Vagina (tissue), 2 donors: ENCODE measurements around the gene CXCR6. TPM values are rescaled to one million over a fixed set of nuclear protein-coding genes. Genes with fewer than 3 reads are reported as not detected.

Experiments used
- DNase-seq, 2 donors: peaks; one replicate each; pipeline ENCODE4 v3.0.0-alpha.2; 2017; ENCODE audit errors: extremely low spot score in 2 of 2
- H3K27ac ChIP-seq: fragments of 200-600 bp; sonication (generic); one replicate; pipeline ENCODE4 v1.5.1; 2019
- H3K27me3 ChIP-seq: fragments of 200-600 bp; sonication (generic); one replicate; pipeline ENCODE4 v1.5.1; 2019
- H3K36me3 ChIP-seq, 2 donors: fragments of 200-600 bp; sonication (generic); one replicate each; pipeline ENCODE4 v1.5.1; 2017 to 2019
- H3K4me1 ChIP-seq: fragments of 200-600 bp; sonication (generic); one replicate; pipeline ENCODE4 v1.5.1; 2019
- H3K4me3 ChIP-seq, 2 donors: fragments of 200-600 bp; sonication (generic); 1 replicate in 1 of 2; 2 replicates in 1 of 2; pipeline ENCODE4 v1.5.1; 2016 to 2019
- H3K9me3 ChIP-seq: fragments of 200-600 bp; sonication (generic); one replicate; pipeline ENCODE4 v1.5.1; 2019
- CTCF ChIP-seq, 3 experiments: fragments of 450-650 bp in 2 of 3; fragments of 200-600 bp in 1 of 3; sonication (generic) in 1 of 3; IDR thresholded peaks; one replicate each; pipeline ENCODE4 v1.5.1; 2017 to 2019; ENCODE audit warnings: antibody characterized with exemption in 3 of 3, mild to moderate bottlenecking in 2 of 3, moderate library complexity in 2 of 3
- POLR2A ChIP-seq, 2 donors: fragments of 450-650 bp; IDR thresholded peaks; one replicate each; pipeline ENCODE4 v1.6.1; 2017; ENCODE audit warnings: antibody characterized with exemption in 2 of 2, mild to moderate bottlenecking in 2 of 2, moderate library complexity in 2 of 2
- POLR2AphosphoS5 ChIP-seq, 2 donors: sonication (generic); formaldehyde crosslinking; IDR thresholded peaks; one replicate each; pipeline ENCODE4 v1.9.0; 2017; ENCODE audit warnings: antibody characterized with exemption in 2 of 2, mild to moderate bottlenecking in 2 of 2, low read depth in 1 of 2; ENCODE audit not compliant: insufficient read depth in 1 of 2
- intact Hi-C: fragments of 100-400 bp; cut with DNase I; formaldehyde crosslinking; loops from one replicate; pipeline ENCODE4 v1.15.1; 2023
- total RNA-seq: library from RNA; depleted of rRNA; stranded (reverse); fragments of >200 nt; gene quantifications from one replicate; pipeline ENCODE4 v1.2.3, GENCODE V29; 2016

CXCR6 gene
- total RNA-seq, 1 donor from 2014 or later: 9.6 TPM

GRCh38 chr3:45955017-45955647, 11.9 kb downstream of the CXCR6 start:
- no peak for DNase-seq
- TF ChIP-seq POLR2A (IDR thresholded peaks at IDR 0.05) (no peak), POLR2AphosphoS5 (IDR thresholded peaks at IDR 0.05; ENCODE audit: insufficient read depth in 1 of 2, low read depth in 1 of 2) (no peak), CTCF (IDR thresholded peaks at IDR 0.05) (no peak)
- Histone ChIP-seq H3K9me3 (no peaks in the 10 kb centered on the region), H3K4me3 (no peak overlapping the region), H3K4me1 (peaks cover 42% of the 10 kb centered on the region), H3K27me3 (no peaks in the 10 kb centered on the region), H3K36me3 (peaks cover 0 to 84% of the 10 kb centered on the region in 2 donors), H3K27ac (no peak overlapping the region)
- intact Hi-C loops: no loop called here

DNA sequence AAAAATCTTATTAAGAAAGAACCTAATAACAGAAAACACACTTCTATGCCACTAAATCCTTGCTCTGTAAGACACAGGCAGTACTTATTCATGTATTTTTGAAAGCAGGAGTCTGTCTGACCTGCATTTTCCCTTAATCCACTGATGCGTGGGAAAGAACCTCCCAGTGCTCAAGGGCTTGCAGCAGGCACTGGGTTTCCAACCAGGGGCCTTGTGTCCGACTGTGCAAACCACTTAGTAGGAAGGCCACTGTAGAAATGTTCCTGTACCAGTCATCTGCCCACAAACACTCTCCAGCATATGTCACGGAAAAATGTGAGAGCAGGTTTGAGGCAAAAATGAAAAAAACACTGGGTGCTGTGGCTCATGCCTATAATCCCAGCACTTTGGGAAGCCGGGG, 12.4 kb downstream of the CXCR6 start:
- no peak for DNase-seq
- H3K4me3 ChIP-seq: no peak overlapping the region
- H3K4me1 ChIP-seq: peaks cover 38% of the 10 kb centered on the region
- H3K9me3 ChIP-seq: no peaks in the 10 kb centered on the region
- peaks cover 2 to 89% of the 10 kb centered on the region in 2 donors for H3K36me3 ChIP-seq
- no peak for TF ChIP-seq POLR2AphosphoS5 (IDR thresholded peaks at IDR 0.05; ENCODE audit: insufficient read depth in 1 of 2, low read depth in 1 of 2)
- TF ChIP-seq CTCF (IDR thresholded peaks at IDR 0.05): no peak
- TF ChIP-seq POLR2A (IDR thresholded peaks at IDR 0.05): no peak
- H3K27me3 ChIP-seq: no peaks in the 10 kb centered on the region
- no peak overlapping the region for H3K27ac ChIP-seq
- intact Hi-C loops: no loop called here

DNA sequence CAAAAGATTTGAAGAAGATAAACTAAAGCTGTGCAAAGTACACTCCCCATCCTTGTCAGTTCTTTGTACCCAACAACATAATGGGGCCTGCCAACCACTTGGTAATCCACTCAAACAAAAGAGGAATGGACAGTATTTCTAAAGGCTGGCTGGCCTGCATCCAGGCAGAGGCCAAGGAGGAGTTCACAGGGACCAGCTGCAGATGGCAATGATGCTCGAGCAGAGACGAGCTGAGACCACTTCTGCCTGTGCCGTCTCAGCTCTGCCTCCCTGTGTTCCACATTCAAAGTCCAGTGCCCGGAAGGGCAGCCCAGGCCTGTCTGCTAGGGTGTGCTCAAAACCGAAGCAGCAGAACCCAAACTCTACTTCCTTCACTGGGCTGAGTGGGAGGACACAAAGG, 14.3 kb downstream of the CXCR6 start:
- Histone ChIP-seq H3K4me1 (peaks cover 23% of the 10 kb centered on the region), H3K27ac (peak overlapping the region; percentile 76), H3K4me3 (no peak overlapping the region), H3K36me3 (peaks cover 4 to 94% of the 10 kb centered on the region in 2 donors), H3K9me3 (no peaks in the 10 kb centered on the region), H3K27me3 (no peaks in the 10 kb centered on the region)
- no peak for DNase-seq
- TF ChIP-seq CTCF (IDR thresholded peaks at IDR 0.05): no peak
- no peak for TF ChIP-seq POLR2AphosphoS5 (IDR thresholded peaks at IDR 0.05; ENCODE audit: insufficient read depth in 1 of 2, low read depth in 1 of 2)
- no peak for TF ChIP-seq POLR2A (IDR thresholded peaks at IDR 0.05)
- intact Hi-C loops: no loop called here

DNA sequence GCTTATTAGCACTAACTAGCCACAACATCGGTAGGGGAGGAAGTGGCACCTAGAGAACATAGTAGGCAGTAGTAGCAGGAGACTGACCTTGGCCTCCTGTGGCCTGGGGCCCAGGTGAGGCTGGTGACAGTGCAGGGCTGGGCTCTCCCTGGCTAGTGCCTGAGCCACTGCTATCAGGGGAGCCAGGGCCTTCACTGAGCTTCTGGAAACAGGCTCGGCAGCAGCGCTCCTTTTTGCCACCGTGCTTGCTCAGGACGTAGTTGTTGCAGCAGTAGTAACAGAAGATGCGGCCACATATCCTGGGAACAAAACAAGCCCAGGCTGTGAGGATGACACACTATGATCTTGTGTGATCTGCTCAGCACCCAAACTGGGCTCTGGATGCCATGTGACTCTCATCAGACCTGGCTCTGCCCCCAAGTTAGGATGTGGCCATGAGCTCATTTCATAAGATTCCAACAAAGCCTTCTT, 15.1 kb downstream of the CXCR6 start:
- peaks cover 4 to 94% of the 10 kb centered on the region in 2 donors for H3K36me3 ChIP-seq
- H3K9me3 ChIP-seq: no peaks in the 10 kb centered on the region
- no peak for TF ChIP-seq POLR2A (IDR thresholded peaks at IDR 0.05)
- TF ChIP-seq CTCF (IDR thresholded peaks at IDR 0.05): no peak
- no peak for TF ChIP-seq POLR2AphosphoS5 (IDR thresholded peaks at IDR 0.05; ENCODE audit: insufficient read depth in 1 of 2, low read depth in 1 of 2)
- H3K27me3 ChIP-seq: no peaks in the 10 kb centered on the region
- peaks cover 21% of the 10 kb centered on the region for H3K4me1 ChIP-seq
- no peak for DNase-seq
- H3K27ac ChIP-seq: peak overlapping the region; percentile 76
- H3K4me3 ChIP-seq: no peak overlapping the region
- intact Hi-C loops: no loop called here

GRCh38 chr3:45959201-45959600, 15.9 kb downstream of the CXCR6 start:
- TF ChIP-seq CTCF (IDR thresholded peaks at IDR 0.05): no peak
- no peak for TF ChIP-seq POLR2AphosphoS5 (IDR thresholded peaks at IDR 0.05; ENCODE audit: insufficient read depth in 1 of 2, low read depth in 1 of 2)
- TF ChIP-seq POLR2A (IDR thresholded peaks at IDR 0.05): no peak
- Histone ChIP-seq H3K4me3 (no peak overlapping the region), H3K36me3 (peaks cover 4 to 94% of the 10 kb centered on the region in 2 donors), H3K4me1 (peaks cover 21% of the 10 kb centered on the region), H3K27me3 (no peaks in the 10 kb centered on the region), H3K9me3 (no peaks in the 10 kb centered on the region), H3K27ac (peak overlapping the region; percentile 76)
- no peak for DNase-seq
- intact Hi-C loops: no loop called here
